A549 (cell line): ENCODE results near the gene KRT38. TPM values are rescaled to one million over a fixed set of nuclear protein-coding genes. Genes with fewer than 3 reads are reported as not detected.

Experiments
- ATAC-seq, 2 experiments: fragments of 200-7000 bp in 1 of 2; fragments of >200 bp in 1 of 2; cut with Nextera tagmentation in 1 of 2; cut with Tn5 transposase in 1 of 2; 3 replicates each; pipeline versions ENCODE4 v1.8.0 to v1.9.1; 2018 to 2020; ENCODE audit warnings: mild to moderate bottlenecking in 1 of 2, moderate library complexity in 1 of 2
- CTCF ChIA-PET: fragments of 300-600 bp; sonication (Branson Sonifier 250); formaldehyde crosslinking; extraction: SDS; loops from one replicate; lab custom pipeline; 2021; ENCODE audit warnings: antibody characterized with exemption, inconsistent platforms; lab: Yijun Ruan, JAX
- POLR2A ChIA-PET: fragments of 350-600 bp; formaldehyde crosslinking; extraction: SDS; loops from one replicate; lab custom pipeline; 2021; ENCODE audit warnings: antibody characterized with exemption, inconsistent platforms; lab: Yijun Ruan, JAX
- DNase-seq, 2 experiments: peaks; one replicate each; pipeline versions ENCODE4 v3.0.0 to v3.0.0-alpha.2; 2011 to 2016; ENCODE audit warnings: low read depth in 1 of 2, low spot score in 1 of 2
- FAIRE-seq: peaks from 2 replicates; lab custom pipeline; 2011; peaks lifted over from hg19 to GRCh38; lab: Jason Lieb, UNC
- H3K27ac ChIP-seq, 2 experiments: fragments of >200 bp; sonication (Bioruptor Twin); formaldehyde crosslinking; 3 replicates each; pipeline ENCODE4 v1.5.1; 2016 to 2017
- H3K4me1 ChIP-seq: fragments of >200 bp; sonication (Bioruptor Twin); formaldehyde crosslinking; 3 replicates; pipeline ENCODE4 v1.6.1; 2016
- H3K4me2 ChIP-seq: fragments of >200 bp; sonication (Bioruptor Twin); formaldehyde crosslinking; 3 replicates; pipeline ENCODE4 v1.6.1; 2016
- H3K4me3 ChIP-seq: fragments of >200 bp; sonication (Bioruptor Twin); formaldehyde crosslinking; 3 replicates; pipeline ENCODE4 v1.5.1; 2016
- H3K9me3 ChIP-seq: fragments of >200 bp; sonication (Bioruptor Twin); formaldehyde crosslinking; 3 replicates; pipeline ENCODE4 v1.6.1; 2016
- CEBPB ChIP-seq, 2 experiments: fragments of >200 bp in 1 of 2; sonication (Bioruptor Twin) in 1 of 2; formaldehyde crosslinking in 1 of 2; IDR thresholded peaks; 2 replicates each; pipeline ENCODE4 v1.6.1; 2012 to 2016
- CHD4 ChIP-seq: fragments of 200-600 bp; sonication (generic); IDR thresholded peaks from 2 replicates; pipeline ENCODE4 v1.6.1; 2016; ENCODE audit warnings: antibody characterized with exemption, mild to moderate bottlenecking, borderline replicate concordance
- EHMT2 ChIP-seq: fragments of 200-600 bp; sonication (generic); IDR thresholded peaks from 2 replicates; pipeline ENCODE4 v1.6.1; 2016; ENCODE audit warnings: antibody characterized with exemption, low read depth, mild to moderate bottlenecking, moderate library complexity
- ESRRA ChIP-seq: fragments of 150-350 bp; IDR thresholded peaks from 2 replicates; pipeline ENCODE4 v1.6.1; 2014; ENCODE audit warnings: mild to moderate bottlenecking, low read length, borderline replicate concordance
- FOXS1 ChIP-seq: fragments of 250-450 bp; sonication (Bioruptor Pico); IDR thresholded peaks from 2 replicates; pipeline ENCODE4 v1.5.0; 2020; ENCODE audit warnings: mild to moderate bottlenecking, moderate library complexity
- HES2 ChIP-seq: fragments of >200 bp; sonication (Bioruptor Twin); formaldehyde crosslinking; IDR thresholded peaks from 2 replicates; pipeline ENCODE4 v1.6.1; 2016
- HOXB13 ChIP-seq: fragments of 250-450 bp; sonication (Bioruptor Pico); IDR thresholded peaks from 2 replicates; pipeline ENCODE4 v1.5.0; 2020; ENCODE audit warnings: low read depth, mild to moderate bottlenecking, moderate library complexity
- HOXB5 ChIP-seq: fragments of 250-450 bp; sonication (Bioruptor Pico); IDR thresholded peaks from 2 replicates; pipeline ENCODE4 v1.5.0; 2020; ENCODE audit warnings: mild to moderate bottlenecking, moderate library complexity
- JUNB ChIP-seq: fragments of >200 bp; sonication (Bioruptor Twin); formaldehyde crosslinking; IDR thresholded peaks from 2 replicates; pipeline ENCODE4 v1.6.1; 2016
- MYC ChIP-seq: IDR thresholded peaks from 2 replicates; pipeline ENCODE4 v1.6.1; 2012; ENCODE audit warnings: mild to moderate bottlenecking, inconsistent platforms, low read length, improper control_type of control experiment, borderline replicate concordance
- PBX3 ChIP-seq: IDR thresholded peaks from 2 replicates; pipeline ENCODE4 v1.6.1; 2012
- RAD21 ChIP-seq, 2 experiments: fragments of >200 bp in 1 of 2; sonication (Bioruptor Twin) in 1 of 2; formaldehyde crosslinking in 1 of 2; IDR thresholded peaks in 1 of 2; conservative IDR thresholded peaks in 1 of 2; 2 replicates in 1 of 2; 3 replicates in 1 of 2; pipeline ENCODE4 v1.6.1; 2012 to 2018; ENCODE audit warnings: inconsistent platforms in 1 of 2
- RCOR1 ChIP-seq: fragments of 150-350 bp; IDR thresholded peaks from 2 replicates; pipeline ENCODE4 v1.6.1; 2014; ENCODE audit warnings: antibody characterized with exemption, low read length, low read depth
- TFCP2L1 ChIP-seq: fragments of 250-450 bp; sonication (Bioruptor Pico); IDR thresholded peaks from 2 replicates; pipeline ENCODE4 v1.5.0; 2021; ENCODE audit warnings: mild to moderate bottlenecking
- ZSCAN20 ChIP-seq: fragments of 250-450 bp; sonication (Bioruptor Pico); IDR thresholded peaks from 2 replicates; pipeline ENCODE4 v1.8.0; 2022; ENCODE audit warnings: mild to moderate bottlenecking, moderate library complexity
- whole genome bisulfite sequencing: methylation state at CpG from one replicate; pipeline ENCODE4 v1.1.6; 2017; ENCODE audit errors: missing lambda C conversion rate; 5-methylcytosine and 5-hydroxymethylcytosine counted together
- polyA plus RNA-seq, 4 experiments: library from polyadenylated mRNA; depleted of rRNA in 3 of 4; stranded (reverse); fragments of >200 nt; fragmentation: RNase III in 1 of 4; extraction: RNeasy Plus Mini Kit Qiagen cat#74134 plus additional on column Dnase treatment in 1 of 4; gene quantifications; 2 replicates in 3 of 4; 3 replicates in 1 of 4; pipeline ENCODE4 v1.2.3, GENCODE V29; 2011 to 2017

The KRT38 gene
- polyA plus RNA-seq, 2 of the 4 experiments (the other 2 are of a cell fraction): not detected

- Histone ChIP-seq H3K4me3 (no peak overlapping the region), H3K4me2 (no peak overlapping the region), H3K27ac (no peak overlapping the region; a peak in 1 of 6 replicates), H3K9me3 (no peaks in the 10 kb centered on the region)
- 87% methylated on average over 10 of the region's 10 CpGs for WGBS
- ATAC-seq (no peak), DNase-seq (no peak), FAIRE-seq (no peak)
- TF ChIP-seq RCOR1: no peak
- TF ChIP-seq, all 56 proteins: peak for 0
- no peaks in the 10 kb centered on the region for H3K4me1 ChIP-seq
- POLR2A ChIA-PET: no interaction called here
- CTCF ChIA-PET: interaction anchor here (0.7 to 1.2 kb wide), 3 partner anchors 155 to 255 kb away, joined by 3 to 4 read pairs (median 3); no protein-coding TSS in a partner anchor
These were observed 47.0 kb downstream of the KRT38 start for GRCh38 chr17:41393826-41394225.

GRCh38 chr17:41393294-41393693 is 47.5 kb downstream of the KRT38 start:
- WGBS: 65% methylated on average over 5 of the region's 5 CpGs
- H3K4me3 ChIP-seq: no peak overlapping the region

GRCh38 chr17:41392278-41392677 is 48.5 kb downstream of the KRT38 start:
- TF ChIP-seq RAD21 (conservative IDR thresholded peaks at IDR 0.05 in 1 of 2, IDR thresholded peaks at IDR 0.05 in 1 of 2): no peak
- no peak for TF ChIP-seq HOXB13 (CRISPR knock-in tag)
- no peak for TF ChIP-seq MYC
- Histone ChIP-seq H3K4me3 (no peak overlapping the region), H3K27ac (no peak overlapping the region), H3K4me1 (no peaks in the 10 kb centered on the region), H3K9me3 (0 out of 3 replicates have a peak, but pooled peaks cover 5% of the 10 kb centered on the region), H3K4me2 (no peak overlapping the region)
- FAIRE-seq (no peak), ATAC-seq (no peak), DNase-seq (no peak)
- 91% methylated on average over 1 of the region's 1 CpG for WGBS
- POLR2A ChIA-PET: no interaction called here
- CTCF ChIA-PET: interaction anchor here (1.4 to 1.6 kb wide), 3 partner anchors 18 to 535 kb away, joined by 3 to 4 read pairs (median 4); no protein-coding TSS in a partner anchor

More at GRCh38 chr17:41393294-41393693, 47.5 kb downstream of the KRT38 start:
- FAIRE-seq (no peak), ATAC-seq (no peak), DNase-seq (no peak)
- ChIA-PET CTCF (interaction anchor here (0.7 to 1.2 kb wide), 3 partner anchors 155 to 255 kb away, joined by 3 to 4 read pairs (median 3); no protein-coding TSS in a partner anchor), POLR2A (no interaction called here)
- no peak overlapping the region for H3K27ac ChIP-seq
- TF ChIP-seq PBX3: no peak
- no peak for TF ChIP-seq JUNB
- TF ChIP-seq EHMT2: no peak
- no peak for TF ChIP-seq HOXB5
- no peak for TF ChIP-seq CHD4
- no peak for TF ChIP-seq TFCP2L1 (CRISPR knock-in tag)
- TF ChIP-seq FOXS1 (CRISPR knock-in tag): no peak
- TF ChIP-seq ZSCAN20: no peak
- no peaks in the 10 kb centered on the region for H3K9me3 ChIP-seq
- H3K4me2 ChIP-seq: no peak overlapping the region
- no peaks in the 10 kb centered on the region for H3K4me1 ChIP-seq

GRCh38 chr17:41391535-41391934 is 49.2 kb downstream of the KRT38 start:
- ATAC-seq (no peak), FAIRE-seq (no peak), DNase-seq (no peak)
- Histone ChIP-seq H3K4me1 (no peaks in the 10 kb centered on the region), H3K9me3 (peaks cover 13% of the 10 kb centered on the region), H3K4me2 (no peak overlapping the region), H3K4me3 (no peak overlapping the region), H3K27ac (no peak overlapping the region)
- POLR2A ChIA-PET: no interaction called here
- CTCF ChIA-PET: interaction anchor here (1.2 to 2.2 kb wide), 9 partner anchors 9 to 535 kb away, joined by 3 to 9 read pairs (median 4); partner anchors contain the start of gene KRT34
- no peak for TF ChIP-seq CEBPB (IDR thresholded peaks at IDR 0.05)
- no peak for TF ChIP-seq RCOR1
- no peak for TF ChIP-seq FOXS1 (CRISPR knock-in tag)
- TF ChIP-seq ESRRA: no peak
- no peak for TF ChIP-seq HES2
- no peak for TF ChIP-seq TFCP2L1 (CRISPR knock-in tag)
- 51% methylated on average over 2 of the region's 2 CpGs for WGBS
